Right ventricle myocardium inferior (tissue), 1 donor: Measurements from ENCODE around the gene FCN3. TPM values are rescaled to one million over a fixed set of nuclear protein-coding genes. Genes with fewer than 3 reads are reported as not detected.

Experiments
- ATAC-seq: fragments of 200-7000 bp; cut with Tn5 transposase; one replicate; pipeline ENCODE4 v1.9.1; 2020; ENCODE audit warnings: mild to moderate bottlenecking, moderate library complexity
- DNase-seq: peaks from one replicate; pipeline ENCODE4 v3.0.0; 2021; ENCODE audit errors: missing footprints
- intact Hi-C: fragments of 100-400 bp; cut with DNase I; formaldehyde crosslinking; loops from one replicate; pipeline ENCODE4 v1.11.0; 2022
- total RNA-seq: library from RNA; stranded (reverse); fragmentation: NEBNext Ultra II Directional; extraction: Animal tissue kit (Norgen Biotek cat#: 25700); gene quantifications from one replicate; pipeline ENCODE4 v1.2.1, GENCODE V29; 2021
- donor health status: DM: no; HTN: yes; CAD: no; lungs with severe emphysema.

Gene FCN3
- total RNA-seq, 1 donor from 2014 or later: 20.7 TPM

GRCh38 chr1:27400963-27401341 lies 26.3 kb upstream of the FCN3 start:
- DNase-seq: no peak
- intact Hi-C loops: no loop called here
- ATAC-seq: no peak

- intact Hi-C loops: no loop called here
- DNase-seq: no peak
- ATAC-seq: no peak
These were observed 25.7 kb upstream of the FCN3 start for GRCh38 chr1:27400082-27400962.

- intact Hi-C loops: loop anchor here (5.0 kb wide), 1 partner anchor 263 kb away; no protein-coding TSS in a partner anchor
- DNase-seq (no peak), ATAC-seq (no peak)
These were observed 24.8 kb upstream of the FCN3 start for GRCh38 chr1:27399251-27400025.

DNA sequence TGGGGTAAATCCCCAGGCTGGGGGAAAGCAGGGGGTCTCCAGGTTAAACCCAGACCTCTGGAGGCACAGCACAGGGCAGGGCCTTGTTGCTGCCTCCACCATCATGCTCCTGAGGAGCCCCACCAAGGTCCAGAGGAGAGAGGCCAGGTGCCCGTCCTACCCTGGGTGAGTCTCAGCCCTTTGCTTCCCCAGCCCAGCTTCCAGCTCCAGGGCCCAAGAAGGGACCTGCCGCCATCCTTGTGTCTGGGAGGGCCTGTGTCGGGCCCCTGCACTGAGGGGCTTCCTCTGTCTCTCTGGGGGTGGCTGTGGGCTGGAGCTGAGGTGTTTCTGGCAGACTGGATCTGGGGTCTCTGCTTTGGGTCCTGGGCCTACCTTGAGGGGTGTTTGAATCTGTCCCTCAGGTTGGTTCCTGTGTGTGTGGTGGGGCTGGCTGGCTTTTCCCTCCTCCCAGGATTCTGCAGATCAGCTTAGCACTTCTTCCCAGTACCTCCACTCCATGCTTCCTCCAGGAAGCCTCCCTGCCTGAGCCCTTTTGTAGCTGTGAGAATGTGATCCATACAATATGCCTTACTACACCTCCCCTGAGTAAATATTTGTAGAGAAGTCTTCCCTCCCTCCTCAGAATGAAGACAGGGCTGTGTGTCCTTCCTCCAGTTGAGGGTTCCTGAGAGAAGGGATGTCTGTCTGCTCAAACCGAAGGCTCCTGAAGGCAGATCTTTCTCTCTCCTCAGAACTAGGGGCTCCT lies 24.0 kb upstream of the FCN3 start:
- no peak for ATAC-seq
- intact Hi-C loops: loop anchor here (5.0 kb wide), 1 partner anchor 264 kb away; no protein-coding TSS in a partner anchor

DNA sequence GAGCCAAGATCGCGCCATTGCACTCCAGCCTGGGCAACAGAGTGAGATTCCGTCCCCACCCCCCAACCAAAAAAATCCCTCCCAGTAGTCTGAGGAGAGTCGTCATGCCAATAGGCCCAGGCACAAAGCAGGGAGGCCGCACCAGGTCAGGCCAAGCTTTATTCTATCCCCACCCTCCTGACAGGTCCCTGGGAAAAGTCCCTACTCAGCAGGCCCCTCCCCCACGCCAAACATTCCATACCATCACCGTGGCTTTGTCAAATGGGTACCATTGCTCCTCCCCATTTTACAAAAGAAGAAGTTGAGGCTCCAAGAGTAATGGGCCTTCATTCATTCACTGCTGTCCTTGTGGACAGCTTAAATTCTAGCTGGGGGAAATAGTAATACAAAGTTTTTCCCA lies 23.1 kb upstream of the FCN3 start:
- DNase-seq: no peak
- intact Hi-C loops: loop anchor here (5.0 kb wide), 1 partner anchor 265 kb away; no protein-coding TSS in a partner anchor

More for the DNA sequence above, 24.0 kb upstream of the FCN3 start:
- no peak for DNase-seq

GRCh38 chr1:27397110-27397509 lies 22.5 kb upstream of the FCN3 start:
- intact Hi-C loops: loop anchor here (5.0 kb wide), 1 partner anchor 265 kb away; no protein-coding TSS in a partner anchor
- DNase-seq: no peak
- ATAC-seq: no peak

More for the DNA sequence above, 23.1 kb upstream of the FCN3 start:
- ATAC-seq: no peak

DNA sequence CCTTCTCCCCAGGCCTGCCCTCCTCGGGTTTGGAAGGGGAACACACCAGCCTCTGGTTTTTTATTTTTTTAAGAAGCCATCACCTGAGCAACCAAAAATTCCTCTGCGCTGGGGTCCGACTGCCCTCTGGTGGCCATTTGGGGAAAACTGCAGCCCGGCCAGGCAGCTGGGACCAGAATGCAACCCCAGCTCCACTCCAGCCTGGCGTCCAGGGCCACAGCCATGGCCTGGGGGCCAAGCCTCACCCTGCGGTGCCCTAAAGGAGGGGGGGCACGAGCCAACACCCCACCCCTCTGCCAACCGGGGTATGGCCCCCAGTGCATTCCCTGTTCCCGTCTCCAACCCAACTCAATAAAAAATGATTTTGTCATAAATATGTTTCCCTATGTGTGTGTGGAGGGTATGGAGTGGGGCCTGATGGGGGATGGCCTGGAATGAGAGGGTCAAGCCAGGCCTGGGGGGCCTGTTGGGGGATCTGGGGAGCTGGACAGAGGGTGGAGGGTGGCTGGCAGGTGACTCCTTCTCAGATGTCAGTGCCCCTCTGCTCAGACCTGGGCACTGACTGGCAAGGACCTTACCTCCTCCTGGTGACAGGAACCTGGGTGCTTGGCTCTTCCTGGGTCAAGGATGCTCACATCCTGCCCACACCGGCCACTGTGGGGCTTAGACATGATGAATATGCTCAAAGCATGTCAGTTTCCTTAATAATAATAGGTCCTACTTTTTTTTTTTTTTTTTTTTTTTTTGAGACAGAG lies 21.0 kb upstream of the FCN3 start:
- intact Hi-C loops: loop anchor here (1.0 to 5.0 kb wide), 2 partner anchors 94 to 267 kb away; no protein-coding TSS in a partner anchor
- DNase-seq: peak; percentile 85
- ATAC-seq: peak; percentile 25

DNA sequence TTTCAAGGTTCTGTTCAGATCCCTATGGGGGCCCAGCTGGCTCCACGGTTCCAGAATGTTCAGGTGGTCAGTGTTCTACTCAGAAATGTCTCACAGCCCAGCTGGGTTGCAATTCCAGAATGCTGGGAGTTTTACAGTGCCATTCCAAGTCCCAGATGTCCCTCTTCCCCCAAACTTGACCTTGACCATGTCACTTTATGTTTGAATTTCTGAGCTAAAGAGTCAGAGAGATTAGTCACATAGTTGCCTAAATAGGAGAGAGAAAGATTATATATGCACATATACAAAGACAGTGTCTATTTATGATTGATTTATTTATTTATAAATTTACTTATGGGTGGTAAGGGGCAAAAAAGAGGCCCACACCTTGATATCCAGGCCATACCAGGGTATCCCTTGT lies 20.3 kb upstream of the FCN3 start:
- intact Hi-C loops: loop anchor here (1.0 to 5.0 kb wide), 3 partner anchors 38 to 267 kb away; no protein-coding TSS in a partner anchor
- DNase-seq (no peak), ATAC-seq (no peak)

- no peak for DNase-seq
- no peak for ATAC-seq
- intact Hi-C loops: loop anchor here (5.0 kb wide), 1 partner anchor 37 kb away; no protein-coding TSS in a partner anchor
These were observed 19.6 kb upstream of the FCN3 start for GRCh38 chr1:27394282-27394658.

- no peak for ATAC-seq
- DNase-seq: no peak
- intact Hi-C loops: loop anchor here (5.0 kb wide), 1 partner anchor 36 kb away; no protein-coding TSS in a partner anchor
These were observed 19.1 kb upstream of the FCN3 start for GRCh38 chr1:27393641-27394281.

- intact Hi-C loops: loop anchor here (1.0 to 5.0 kb wide), 2 partner anchors 27 to 36 kb away; partner anchors contain the start of gene MAP3K6
These were observed 18.4 kb upstream of the FCN3 start for GRCh38 chr1:27392778-27393635.

DNA sequence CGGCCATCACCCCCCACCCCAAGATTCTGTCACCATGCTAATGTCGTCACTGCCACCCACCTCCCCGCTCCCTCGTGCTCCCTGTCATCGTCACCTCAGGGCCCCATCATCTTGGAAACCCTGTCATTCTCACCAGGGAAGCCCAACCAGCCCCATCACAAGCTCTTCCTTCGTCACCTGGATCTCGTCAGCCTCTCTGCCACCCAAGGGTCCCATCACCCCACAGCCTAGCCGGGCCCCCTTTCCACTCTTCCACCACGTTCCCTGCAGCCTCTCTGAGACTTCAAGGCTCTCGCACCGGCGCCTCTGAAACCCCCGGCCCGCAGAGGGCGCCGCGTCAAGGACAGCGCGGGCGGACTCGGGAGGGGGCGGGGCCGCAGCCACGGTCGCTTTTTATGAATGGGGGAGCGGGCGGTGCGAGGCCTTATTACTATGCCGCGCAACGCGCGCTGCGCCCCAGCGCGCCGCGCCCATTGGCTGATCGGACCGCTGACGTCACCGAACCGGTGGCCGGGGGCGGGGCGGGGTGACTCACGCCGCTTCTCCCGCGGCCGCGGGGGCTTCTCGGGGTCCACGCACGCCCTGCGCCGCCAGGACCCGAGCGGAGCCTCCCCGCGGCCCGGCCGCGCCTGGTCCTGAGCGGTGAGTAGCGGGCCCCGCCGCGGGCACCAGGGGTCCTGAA lies 17.6 kb upstream of the FCN3 start, which contains the start of gene GPR3:
TSS of gene GPR3 (plus strand) at position 527 of the 682 bp plus-strand sequence. CDS start 1,177 bp downstream, outside the sequence.
- DNase-seq (peak; percentile 96), ATAC-seq (peak; percentile 91)

More at GRCh38 chr1:27392778-27393635, 18.4 kb upstream of the FCN3 start:
- DNase-seq (no peak), ATAC-seq (no peak)

DNA sequence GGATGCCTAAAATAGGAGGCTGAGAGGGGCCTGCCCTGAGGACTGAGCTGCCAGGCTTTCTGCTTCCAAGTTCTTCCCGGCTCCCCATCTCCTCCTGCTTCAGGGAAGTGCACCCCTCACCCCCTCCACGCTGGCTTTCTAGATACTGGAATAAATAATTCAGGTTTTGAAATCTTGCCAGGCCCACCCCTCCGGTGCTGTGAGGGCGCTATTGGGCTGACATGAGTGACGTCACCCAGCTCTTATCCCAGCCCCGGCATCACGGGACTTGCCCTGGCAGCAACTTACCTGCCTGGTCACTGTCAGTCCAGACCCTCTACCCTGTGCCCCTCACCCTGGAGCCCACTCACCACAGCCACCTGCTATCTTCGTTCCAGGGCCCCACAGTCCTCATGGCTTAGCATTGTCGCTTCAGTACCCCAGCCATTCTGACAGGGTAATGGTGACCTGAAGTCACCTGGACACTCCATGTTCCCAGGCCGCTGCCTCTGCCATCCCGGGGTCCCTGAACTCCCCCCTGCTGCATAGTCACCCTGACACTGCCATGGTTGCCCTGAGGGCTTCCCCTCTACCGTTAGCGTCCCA lies 17.0 kb upstream of the FCN3 start:
- intact Hi-C loops: loop anchor here (1.0 to 5.0 kb wide), 3 partner anchors 25 to 59 kb away; partner anchors contain the start of gene MAP3K6
- DNase-seq: no peak
- ATAC-seq: peak; percentile 39

More for the DNA sequence above, 17.6 kb upstream of the FCN3 start, which contains the start of gene GPR3:
- intact Hi-C loops: loop anchor here (1.0 to 5.0 kb wide), 2 partner anchors 26 to 35 kb away; partner anchors contain the start of gene MAP3K6

GRCh38 chr1:27388337-27389005 lies 13.8 kb upstream of the FCN3 start:
- intact Hi-C loops: loop anchor here (1.0 to 10.0 kb wide), 2 partner anchors 19 to 344 kb away; no protein-coding TSS in a partner anchor
- no peak for DNase-seq
- no peak for ATAC-seq
